ENCODE measurements around the gene C19orf53.

- TF ChIP-seq POLR2A (IDR thresholded peaks at IDR 0.05; ENCODE audit: low read length): no peak
- TF ChIP-seq GATA1 (IDR thresholded peaks at IDR 0.05; ENCODE audit: low read depth, low read length): no peak
Observed at GRCh38 chr19:13747098-13747453, 27.2 kb upstream of the C19orf53 start.

All from erythroblast (primary cell).